SJCRH30 (cell line): ENCODE measurements around the gene PLA2G4D. TPM values are rescaled to one million over a fixed set of nuclear protein-coding genes. Genes with fewer than 3 reads are reported as not detected.

ENCODE experiments used
- DNase-seq, 2 experiments: peaks; one replicate each; pipeline ENCODE4 v3.0.0-alpha.2; 2015 to 2020
- H3K27ac ChIP-seq: fragments of 250-450 bp; sonication (Bioruptor Pico); 2 replicates; pipeline ENCODE4 v1.5.1; 2020; ENCODE audit warnings: mild to moderate bottlenecking, moderate library complexity
- H3K27me3 ChIP-seq: fragments of 250-450 bp; sonication (Bioruptor Pico); 2 replicates; pipeline ENCODE4 v1.5.1; 2020; ENCODE audit warnings: mild to moderate bottlenecking, moderate library complexity
- H3K36me3 ChIP-seq: fragments of 250-450 bp; sonication (Bioruptor Pico); 2 replicates; pipeline ENCODE4 v1.5.1; 2020; ENCODE audit warnings: mild to moderate bottlenecking, moderate library complexity
- H3K4me1 ChIP-seq: fragments of 250-450 bp; sonication (Bioruptor Pico); 2 replicates; pipeline ENCODE4 v1.5.1; 2020; ENCODE audit warnings: mild to moderate bottlenecking, moderate library complexity
- H3K4me3 ChIP-seq: fragments of 250-450 bp; sonication (Bioruptor Pico); 2 replicates; pipeline ENCODE4 v1.5.1; 2020; ENCODE audit warnings: mild to moderate bottlenecking, moderate library complexity
- H3K9me3 ChIP-seq: fragments of 250-450 bp; sonication (Bioruptor Pico); replicated peaks from 2 replicates; pipeline ENCODE4 v1.5.1; 2020; ENCODE audit warnings: mild to moderate bottlenecking, moderate library complexity
- total RNA-seq: library from RNA; depleted of rRNA; stranded (reverse); fragments of >200 nt; shearing (Covaris generic); gene quantifications from 2 replicates; pipeline ENCODE4 v1.2.3, GENCODE V29; 2014; rRNA removed

The PLA2G4D gene
- total RNA-seq, 1 experiment from 2014 or later, result not detected

DNA sequence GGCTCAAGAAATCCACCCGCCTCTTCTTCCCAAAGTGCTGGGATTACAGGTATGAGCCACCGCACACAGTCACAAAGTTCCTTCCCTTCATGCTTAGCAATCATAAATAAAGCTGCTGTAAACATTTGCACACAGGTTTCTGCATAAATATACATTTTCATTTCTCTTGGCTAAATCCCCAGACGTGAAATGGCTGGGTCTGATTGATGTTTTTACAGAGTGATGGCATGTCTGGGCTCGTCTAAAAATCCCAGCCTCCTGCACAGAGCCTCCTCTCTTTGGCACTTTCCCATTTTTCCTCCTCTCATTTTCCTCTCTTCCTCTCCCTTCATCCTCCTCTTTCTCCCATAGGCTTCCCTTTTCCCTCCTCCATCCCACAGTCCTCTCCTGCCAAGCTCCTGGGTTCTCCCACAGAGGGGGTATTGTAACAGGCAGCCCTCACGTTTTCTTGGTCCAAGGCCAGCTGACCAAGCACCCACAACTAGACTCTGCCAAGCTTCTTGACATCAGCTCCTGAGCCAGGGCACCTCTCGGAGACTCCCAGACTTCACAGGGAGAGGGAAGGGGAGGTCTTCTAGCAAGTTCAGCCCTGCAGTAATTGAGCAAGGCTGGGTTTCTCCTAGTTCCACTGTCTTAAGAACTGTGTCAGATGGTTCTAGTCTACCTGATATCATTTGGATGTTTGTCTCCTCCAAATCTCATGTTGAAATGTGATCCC lies 63.0 kb downstream of the PLA2G4D start:
- no peak for DNase-seq
- Histone ChIP-seq H3K27ac (no peak overlapping the region), H3K4me3 (no peak overlapping the region), H3K9me3 (no peaks in the 10 kb centered on the region), H3K36me3 (no peaks in the 10 kb centered on the region), H3K4me1 (no peaks in the 10 kb centered on the region), H3K27me3 (no peaks in the 10 kb centered on the region)

- Histone ChIP-seq H3K27ac (no peak overlapping the region), H3K9me3 (no peaks in the 10 kb centered on the region), H3K4me1 (no peaks in the 10 kb centered on the region), H3K4me3 (no peak overlapping the region), H3K27me3 (no peaks in the 10 kb centered on the region), H3K36me3 (no peaks in the 10 kb centered on the region)
- DNase-seq, result no peak
Observed at GRCh38 chr15:42027521-42027920, 66.8 kb downstream of the PLA2G4D start.

DNA sequence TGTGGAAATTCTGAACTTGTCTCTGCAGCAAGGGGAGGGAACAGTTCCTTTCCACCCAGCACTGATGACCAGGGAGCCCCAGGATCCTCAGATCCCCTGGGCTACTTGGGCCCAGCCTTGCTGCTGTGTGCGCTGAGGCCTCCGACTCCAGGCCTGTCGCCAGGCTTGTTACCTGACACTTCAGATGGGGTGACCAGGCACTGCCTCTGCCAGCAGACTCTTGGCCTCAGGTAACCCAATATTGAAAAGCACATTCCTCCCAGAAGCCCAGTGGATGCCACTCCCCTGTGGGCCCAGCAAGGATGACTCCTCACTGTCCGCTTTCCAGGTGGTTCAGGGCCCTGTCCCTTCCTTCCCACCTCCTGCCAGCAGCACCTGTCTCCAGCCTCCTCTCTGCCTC lies 70.1 kb downstream of the PLA2G4D start:
- no peaks in the 10 kb centered on the region for H3K4me1 ChIP-seq
- DNase-seq, result no peak
- H3K9me3 ChIP-seq, result no peaks in the 10 kb centered on the region
- H3K4me3 ChIP-seq, result no peak overlapping the region
- no peaks in the 10 kb centered on the region for H3K27me3 ChIP-seq
- H3K27ac ChIP-seq, result no peak overlapping the region
- H3K36me3 ChIP-seq, result no peaks in the 10 kb centered on the region

DNA sequence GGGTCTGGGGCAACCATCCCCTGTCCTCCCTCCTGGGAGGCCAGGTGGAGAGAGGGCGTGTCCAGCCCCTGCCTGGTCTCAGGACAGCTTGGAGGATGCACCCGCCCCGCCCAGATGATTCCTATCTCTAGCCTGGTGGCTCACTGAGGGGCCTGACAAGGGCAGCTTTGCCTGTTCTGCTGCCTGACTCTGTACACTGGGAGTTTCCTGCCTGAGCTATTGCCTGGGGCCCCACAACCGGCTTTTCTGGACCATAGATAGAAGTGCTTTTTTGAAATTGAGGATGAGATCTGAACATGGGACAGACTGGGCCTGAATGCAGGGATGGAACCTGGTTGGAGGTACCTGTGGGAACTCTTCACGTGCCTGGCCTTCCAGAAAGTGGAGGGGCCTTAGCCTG lies 72.8 kb downstream of the PLA2G4D start:
- Histone ChIP-seq H3K4me3 (no peak overlapping the region), H3K9me3 (no peaks in the 10 kb centered on the region), H3K36me3 (no peaks in the 10 kb centered on the region), H3K4me1 (no peaks in the 10 kb centered on the region), H3K27me3 (no peaks in the 10 kb centered on the region), H3K27ac (no peak overlapping the region)
- no peak for DNase-seq

DNA sequence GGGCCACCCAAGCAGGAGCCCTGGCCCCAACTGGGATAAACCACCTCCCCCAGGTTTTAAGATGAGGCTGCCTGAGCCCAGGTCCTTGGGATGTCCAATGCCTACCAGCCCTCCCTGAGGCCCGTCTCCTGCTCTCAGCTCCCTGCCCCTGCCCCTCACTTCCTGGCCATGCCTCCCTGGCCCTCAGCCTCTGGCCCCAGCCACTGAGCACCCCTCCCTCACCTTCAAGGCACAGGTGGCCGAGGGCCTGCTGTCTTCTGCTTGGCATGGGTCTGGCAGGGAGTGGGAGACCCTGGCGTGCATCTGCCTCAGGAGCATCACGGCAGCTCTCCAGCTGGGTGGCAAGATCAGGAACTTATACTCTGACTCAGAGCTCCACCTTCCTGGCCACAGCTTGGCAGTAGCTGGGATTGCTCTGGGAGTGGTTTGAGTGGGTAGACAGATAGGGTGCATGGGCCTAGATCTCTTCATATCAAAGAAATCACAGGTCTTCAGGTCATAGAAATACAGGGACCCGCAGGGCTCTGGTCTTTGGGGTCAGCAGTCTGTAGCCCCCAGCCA lies 73.6 kb downstream of the PLA2G4D start, which contains the start of gene PLA2G4E:
PLA2G4E (minus strand) TSS at position 330 of the 561 bp plus-strand sequence; CDS start at position 318, 12 bp downstream.
- no peak for DNase-seq
- no peaks in the 10 kb centered on the region for H3K4me1 ChIP-seq

GRCh38 chr15:42018306-42019224 lies 75.8 kb downstream of the PLA2G4D start:
- no peaks in the 10 kb centered on the region for H3K27me3 ChIP-seq
- no peak overlapping the region for H3K27ac ChIP-seq
- no peak for DNase-seq
- no peak overlapping the region for H3K4me3 ChIP-seq
- no peaks in the 10 kb centered on the region for H3K36me3 ChIP-seq
- H3K4me1 ChIP-seq, result no peaks in the 10 kb centered on the region
- H3K9me3 ChIP-seq, result no peaks in the 10 kb centered on the region

More for the DNA sequence above, 73.6 kb downstream of the PLA2G4D start, which contains the start of gene PLA2G4E:
- Histone ChIP-seq H3K27ac (no peak within 1 kb of the TSS), H3K4me3 (no peak within 1 kb of the TSS), H3K9me3 (no peaks in the 10 kb centered on the region), H3K27me3 (no peaks in the 10 kb centered on the region), H3K36me3 (no peaks in the 10 kb centered on the region)

Other genes starting within 250 kb of the PLA2G4D start
- 0.38 and 0.55 TPM in 2 replicates for gene SPTBN5, start 200.5 kb downstream of the PLA2G4D start, total RNA-seq
- 20.8 TPM in 2 replicates for gene EHD4, start 122.0 kb downstream of the PLA2G4D start, total RNA-seq
- not detected in 2 replicates for gene PLA2G4E, start 73.5 kb downstream of the PLA2G4D start, total RNA-seq
- not detected in 2 replicates for gene PLA2G4F, start 62.1 kb upstream of the PLA2G4D start, total RNA-seq
- gene VPS39, start 113.7 kb upstream of the PLA2G4D start, total RNA-seq, result 26.1 and 29.3 TPM in 2 replicates
- 20.2 and 20.3 TPM in 2 replicates for gene GANC, start 178.6 kb upstream of the PLA2G4D start, total RNA-seq
- 46.4 and 46.9 TPM in 2 replicates for gene TMEM87A, start 178.9 kb upstream of the PLA2G4D start, total RNA-seq